ENCODE data around the gene TBC1D28.
A peak's percentile ranks its signal among the peaks of the same experiment; 100 is the strongest.
"Not testable (repeated sequence)": the region's sequence is repeated elsewhere in the genome, so short reads cannot be mapped to it uniquely, and the experiment has no call there.

The TBC1D28 gene

GRCh38 chr17:18644291-18644690 is at the start of gene TBC1D28:
Gene TBC1D28, minus strand, starts transcription at chr17:18644391. Its CDS starts 3,039 bp downstream, at chr17:18641352.
- H3K4me3 ChIP-seq (ENCODE audit: low read depth, low read length); DNase-seq (ENCODE audit: low read depth): not testable (repeated sequence)

DNA sequence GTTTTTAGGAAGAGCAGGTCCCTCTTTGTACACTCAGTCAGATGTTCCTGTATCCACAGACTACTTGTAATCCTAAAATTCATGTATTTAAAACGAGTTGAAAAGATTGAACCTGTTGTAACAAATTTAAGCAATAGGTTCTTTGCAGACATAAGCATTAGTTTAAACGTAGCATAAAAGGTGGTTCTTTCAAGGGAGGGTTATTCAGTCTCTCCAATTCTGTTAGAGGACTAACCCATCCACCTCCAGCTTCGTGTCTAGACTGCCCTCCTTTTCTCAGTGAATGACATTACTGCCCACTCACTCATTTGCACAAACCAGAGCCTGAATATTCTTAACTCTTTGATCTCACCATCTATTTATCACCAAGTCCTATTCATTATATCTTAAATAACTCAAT is 38.5 kb upstream of the TBC1D28 start:
- not testable (repeated sequence) for DNase-seq (ENCODE audit: low read depth)
- peak overlapping the region; percentile 57; the same call in 1 of the 2 replicates for H3K4me3 ChIP-seq (ENCODE audit: low read depth, low read length)

GRCh38 chr17:18681767-18682571 is 37.8 kb upstream of the TBC1D28 start, which contains the start of gene FOXO3B:
Gene FOXO3B, minus strand, starts transcription at chr17:18682314. Its CDS starts 663 bp downstream, at chr17:18681651.
- peak within 1 kb of the TSS; percentile 57 for H3K4me3 ChIP-seq (ENCODE audit: low read depth, low read length)
- DNase-seq (ENCODE audit: low read depth), result peak; percentile 60

- not testable (repeated sequence) for H3K4me3 ChIP-seq (ENCODE audit: low read depth, low read length); DNase-seq (ENCODE audit: low read depth)
Measured at GRCh38 chr17:18677381-18677780, 33.2 kb upstream of the TBC1D28 start.

DNA sequence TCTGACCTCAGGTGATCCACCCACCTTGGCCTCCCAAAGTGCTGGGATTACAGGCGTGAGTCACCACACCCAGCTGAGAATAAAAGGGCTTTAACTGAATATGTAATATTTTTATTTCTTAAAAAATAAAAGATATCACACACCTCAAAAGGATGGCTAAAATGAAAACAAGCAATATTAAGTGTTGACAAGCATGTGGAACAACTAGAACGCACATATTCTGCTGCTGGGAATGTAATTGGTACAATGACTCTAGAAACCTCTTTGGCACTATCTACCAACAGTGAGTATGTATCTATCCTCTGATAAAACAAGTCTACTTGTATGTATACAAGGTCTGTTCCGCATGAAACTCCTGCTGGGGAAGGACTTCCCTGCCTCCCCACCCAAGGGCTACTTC is 32.7 kb upstream of the TBC1D28 start:
- not testable (repeated sequence) for DNase-seq (ENCODE audit: low read depth)

GRCh38 chr17:18672395-18673227 is 28.4 kb upstream of the TBC1D28 start:
- DNase-seq (ENCODE audit: low read depth); H3K4me3 ChIP-seq (ENCODE audit: low read depth, low read length): not testable (repeated sequence)

More for the DNA sequence above, 32.7 kb upstream of the TBC1D28 start:
- not testable (repeated sequence) for H3K4me3 ChIP-seq (ENCODE audit: low read depth, low read length)

DNA sequence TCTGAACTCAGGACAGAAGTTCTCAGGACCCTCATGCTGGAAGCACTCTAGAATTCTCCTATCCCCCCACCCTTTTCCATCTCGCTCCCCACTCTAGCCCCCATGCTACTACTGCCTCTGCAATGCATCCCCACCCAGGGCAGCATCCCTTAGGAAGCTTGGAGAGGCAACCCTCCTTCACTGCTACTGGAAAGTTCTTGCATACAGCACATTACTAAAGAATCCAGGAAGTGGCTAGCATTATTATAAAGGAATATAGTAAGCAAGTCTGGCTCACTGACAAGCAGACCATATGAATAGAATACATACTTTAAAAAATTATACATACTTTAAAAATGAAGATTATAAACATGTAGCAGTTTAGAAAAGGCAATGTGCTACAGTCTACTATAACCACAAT is 24.4 kb upstream of the TBC1D28 start:
- H3K4me3 ChIP-seq (ENCODE audit: low read depth, low read length); DNase-seq (ENCODE audit: low read depth): not testable (repeated sequence)

DNA sequence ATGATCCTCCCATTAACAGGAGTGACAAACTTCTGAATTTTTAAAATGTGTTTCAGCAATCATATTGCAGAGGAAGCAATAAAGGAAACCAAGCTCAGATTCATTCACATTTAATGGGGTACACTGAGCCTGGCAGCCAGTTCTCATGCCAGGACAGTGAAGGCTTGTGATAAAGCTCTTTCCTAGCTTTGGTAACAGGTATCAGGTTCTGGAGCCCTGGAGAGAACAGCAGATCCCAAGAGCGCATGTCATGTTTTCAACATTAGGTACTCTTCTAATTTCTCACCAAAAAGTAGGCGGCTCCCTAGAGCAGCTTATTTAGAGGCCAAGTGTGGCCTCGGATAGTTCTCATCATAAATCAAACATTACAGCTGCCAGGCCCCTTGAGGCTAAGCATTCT is 23.3 kb upstream of the TBC1D28 start:
- H3K4me3 ChIP-seq (ENCODE audit: low read depth, low read length); DNase-seq (ENCODE audit: low read depth): not testable (repeated sequence)

DNA sequence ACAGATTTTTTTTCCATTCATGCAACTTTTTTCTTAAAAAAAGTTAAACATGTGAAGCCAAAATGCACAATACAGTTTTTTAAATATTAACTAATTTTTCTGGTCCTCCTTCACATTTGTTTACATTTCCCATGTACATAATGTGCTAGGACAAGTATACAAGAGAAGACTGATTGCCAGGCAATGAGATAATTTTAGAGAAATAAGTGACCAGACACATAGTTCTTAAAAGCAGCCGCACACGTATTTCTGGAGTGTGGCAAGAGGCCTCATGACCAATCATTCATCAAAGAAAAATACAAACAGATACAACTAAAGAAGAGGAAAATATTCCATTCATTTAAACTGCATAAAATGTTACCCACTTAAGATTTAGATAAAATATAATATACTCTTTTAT is 22.1 kb upstream of the TBC1D28 start:
- H3K4me3 ChIP-seq (ENCODE audit: low read depth, low read length); DNase-seq (ENCODE audit: low read depth): not testable (repeated sequence)

DNA sequence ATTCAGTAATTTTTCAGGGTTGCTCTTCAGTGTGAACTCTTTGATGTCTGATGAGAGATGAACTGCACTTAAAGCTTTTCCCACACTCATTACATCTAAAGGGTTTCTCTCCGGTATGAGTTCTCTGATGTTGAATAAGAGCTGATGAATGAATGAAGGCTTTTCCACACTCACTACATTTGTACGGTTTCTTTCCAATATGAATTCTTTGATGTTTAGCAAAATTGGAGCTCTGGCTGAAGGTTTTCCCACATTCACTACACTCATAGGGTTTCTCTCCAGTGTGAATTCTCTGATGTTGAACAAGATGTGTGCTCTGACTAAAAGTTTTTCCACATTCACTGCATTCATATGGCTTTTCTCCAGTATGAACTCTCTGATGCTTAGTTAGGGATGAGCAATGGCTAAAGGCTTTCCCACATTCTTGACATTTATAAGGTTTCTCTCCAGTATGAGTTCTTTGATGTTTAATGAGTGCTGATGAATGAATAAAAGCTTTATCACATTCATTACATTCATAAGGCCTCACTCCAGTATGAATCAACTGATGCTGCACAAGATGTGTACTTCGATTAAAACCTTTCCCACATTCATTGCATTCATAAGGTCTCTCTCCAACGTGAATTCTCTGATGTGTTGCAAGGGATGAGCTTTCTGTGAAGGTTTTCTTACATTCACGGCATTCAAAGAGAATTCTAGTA is 17.9 kb upstream of the TBC1D28 start:
- not testable (repeated sequence) for H3K4me3 ChIP-seq (ENCODE audit: low read depth, low read length); DNase-seq (ENCODE audit: low read depth)

GRCh38 chr17:18650094-18650493 is 5.9 kb upstream of the TBC1D28 start:
- H3K4me3 ChIP-seq (ENCODE audit: low read depth, low read length); DNase-seq (ENCODE audit: low read depth): not testable (repeated sequence)

DNA sequence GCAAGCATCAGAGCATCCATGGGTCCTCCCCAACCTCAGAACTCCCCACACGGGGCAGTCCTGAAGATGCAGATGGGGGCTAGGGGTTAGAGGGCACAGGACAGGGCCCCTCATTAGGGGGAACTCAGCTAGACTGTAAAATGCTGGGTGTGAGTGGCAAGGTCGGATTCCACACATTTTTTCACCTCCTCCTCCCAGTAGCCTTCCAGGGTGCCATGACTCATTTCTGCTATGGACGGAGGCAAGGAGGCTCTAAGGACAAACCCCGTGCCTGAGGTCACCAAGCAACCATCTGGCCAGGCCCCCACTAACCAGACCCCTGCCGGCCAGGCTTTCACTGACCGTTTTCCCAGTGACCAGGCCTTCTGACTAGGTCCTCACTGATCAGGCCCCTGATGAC is 1.1 kb downstream of the TBC1D28 start:
- not testable (repeated sequence) for H3K4me3 ChIP-seq (ENCODE audit: low read depth, low read length); DNase-seq (ENCODE audit: low read depth)

DNA sequence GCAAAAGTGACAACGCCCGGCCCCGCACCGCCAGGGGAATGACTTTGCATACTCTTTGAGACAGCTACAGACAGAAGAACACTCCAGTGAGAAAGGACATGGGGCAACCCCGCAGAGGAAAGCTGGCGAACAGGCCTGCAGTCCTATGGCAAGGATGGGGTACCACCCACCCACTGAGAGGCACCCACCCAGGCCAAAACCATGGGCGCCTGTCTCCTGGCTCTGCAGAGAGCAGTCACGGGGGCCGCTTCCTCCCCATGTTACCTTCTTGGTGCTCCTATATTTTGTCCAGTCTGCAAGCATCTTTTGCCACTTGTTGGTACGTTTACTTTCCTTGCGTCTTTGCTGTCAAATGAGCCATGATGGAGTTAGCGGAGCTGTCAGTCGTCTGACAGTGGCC is 5.8 kb downstream of the TBC1D28 start:
- DNase-seq (ENCODE audit: low read depth); H3K4me3 ChIP-seq (ENCODE audit: low read depth, low read length): not testable (repeated sequence)

DNA sequence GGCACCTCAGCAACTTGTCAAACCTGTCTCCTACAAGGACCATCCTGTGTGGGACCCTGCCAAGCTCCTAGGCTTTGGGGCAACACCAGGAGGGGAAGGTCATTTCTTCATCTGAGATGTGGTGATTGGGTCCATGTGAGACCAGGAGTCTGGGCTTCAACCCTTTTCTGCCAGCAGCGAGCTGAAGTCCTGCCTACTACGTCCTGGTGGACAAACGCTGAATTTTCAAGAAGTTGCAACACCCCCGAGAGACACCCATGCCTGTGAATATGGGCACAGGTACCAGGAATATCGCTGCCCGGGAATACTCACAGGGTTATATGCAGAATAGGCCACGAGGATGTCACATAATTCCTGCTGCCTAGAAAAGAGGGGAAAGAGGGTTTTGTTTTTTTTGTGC is 8.0 kb downstream of the TBC1D28 start:
- not testable (repeated sequence) for DNase-seq (ENCODE audit: low read depth); H3K4me3 ChIP-seq (ENCODE audit: low read depth, low read length)

- H3K4me3 ChIP-seq (ENCODE audit: low read depth, low read length); DNase-seq (ENCODE audit: low read depth): not testable (repeated sequence)
Measured at GRCh38 chr17:18635773-18636172, 8.4 kb downstream of the TBC1D28 start.

- not testable (repeated sequence) for H3K4me3 ChIP-seq (ENCODE audit: low read depth, low read length); DNase-seq (ENCODE audit: low read depth)
Measured at GRCh38 chr17:18634550-18635263, 9.5 kb downstream of the TBC1D28 start.

Data from GM12864 (cell line).